ENCODE measurements around the gene CTDP1.

- TF ChIP-seq EZH2 (IDR thresholded peaks at IDR 0.05), result no peak
- no peak for TF ChIP-seq POLR2AphosphoS5 (IDR thresholded peaks at IDR 0.05; ENCODE audit: borderline replicate concordance, low read depth, low read length)
Measured at GRCh38 chr18:79770501-79770815, 90.9 kb downstream of the CTDP1 start.
